Mammary epithelial cell (primary cell): ENCODE data around the gene RASGRP4.

Experiments
- CTCF ChIP-seq, 2 donors: IDR thresholded peaks in 1 of 2; conservative IDR thresholded peaks in 1 of 2; 2 replicates each; pipeline ENCODE4 v1.5.1; 2011 to 2012; ENCODE audit warnings: inconsistent platforms in 2 of 2, low read length in 2 of 2, mild to moderate bottlenecking in 2 of 2, control low read depth in 1 of 2, low read depth in 1 of 2; ENCODE audit not compliant: insufficient read depth in 1 of 2; ENCODE audit errors: extremely low read depth in 1 of 2
- EZH2 ChIP-seq: IDR thresholded peaks from 2 replicates; pipeline ENCODE4 v1.6.1; 2012; ENCODE audit warnings: low read length, inconsistent platforms, borderline replicate concordance

GRCh38 chr19:38387550-38388348 lies 38.3 kb downstream of the RASGRP4 start, which contains the start of gene GGN:
- TF ChIP-seq EZH2, result no peak
- TF ChIP-seq CTCF (conservative IDR thresholded peaks at IDR 0.05 in 1 of 2, IDR thresholded peaks at IDR 0.05 in 1 of 2; ENCODE audit: extremely low read depth in 1 of 2, insufficient read depth in 1 of 2, low read depth in 1 of 2, low read length in 2 of 2), result no peak
